Kidney (tissue), 14 donors: ENCODE measurements around the gene MAML2. TPM values are rescaled to one million over a fixed set of nuclear protein-coding genes. Genes with fewer than 3 reads are reported as not detected.
A peak's percentile ranks its signal among the peaks of the same experiment; 100 is the strongest.

Experiments
- DNase-seq, 5 donors: peaks; one replicate each; pipeline ENCODE4 v3.0.0-alpha.2; 2013 to 2020
- FAIRE-seq: peaks from 2 replicates; lab custom pipeline; 2012; peaks lifted over from hg19 to GRCh38; lab: Jason Lieb, UNC
- H3K27ac ChIP-seq, 2 donors: one replicate each; pipeline ENCODE4 v1.7.0; 2013; ENCODE audit warnings: low read depth in 2 of 2, low read length in 2 of 2, inconsistent platforms in 1 of 2
- H3K27me3 ChIP-seq: one replicate; pipeline ENCODE4 v1.7.1; 2013; ENCODE audit warnings: low read length, inconsistent platforms; ENCODE audit not compliant: control insufficient read depth, insufficient read depth
- H3K36me3 ChIP-seq, 3 donors: one replicate each; pipeline versions ENCODE4 v1.7.0 to v1.7.1; 2013; ENCODE audit warnings: low read length in 3 of 3, control low read depth in 1 of 3, inconsistent platforms in 1 of 3; ENCODE audit not compliant: insufficient read depth in 3 of 3, control insufficient read depth in 2 of 3
- H3K4me1 ChIP-seq, 3 donors: one replicate each; pipeline versions ENCODE4 v1.7.0 to v1.7.1; 2013; ENCODE audit warnings: low read length in 3 of 3, inconsistent platforms in 1 of 3, low read depth in 1 of 3; ENCODE audit not compliant: control insufficient read depth in 2 of 3, insufficient read depth in 2 of 3
- H3K4me3 ChIP-seq, 3 donors: one replicate each; pipeline versions ENCODE4 v1.7.0 to v1.8.1; 2013; ENCODE audit warnings: low read length in 3 of 3, control low read depth in 1 of 3, inconsistent platforms in 1 of 3
- H3K9ac ChIP-seq, 3 donors: one replicate each; pipeline versions ENCODE4 v1.7.0 to v1.7.1; 2013; ENCODE audit warnings: low read length in 3 of 3, control low read depth in 1 of 3, inconsistent platforms in 1 of 3
- H3K9me3 ChIP-seq, 3 donors: one replicate each; pipeline versions ENCODE4 v1.7.0 to v1.7.1; 2013; ENCODE audit warnings: low read length in 3 of 3, control low read depth in 1 of 3, inconsistent platforms in 1 of 3; ENCODE audit not compliant: control insufficient read depth in 2 of 3, insufficient read depth in 1 of 3
- CTCF ChIP-seq: IDR thresholded peaks from 3 replicates; pipeline ENCODE4 v1.5.1; 2012; ENCODE audit warnings: mild to moderate bottlenecking, moderate library complexity, borderline replicate concordance; ENCODE audit not compliant: insufficient read depth; ENCODE audit errors: extremely low read depth
- intact Hi-C: fragments of 100-400 bp; cut with DNase I; formaldehyde crosslinking; loops from one replicate; pipeline ENCODE4 v1.11.1; 2022
- polyA plus RNA-seq: library from polyadenylated mRNA; stranded (reverse); fragments of 350-450 nt; fragmentation: Illumina TruSeq; extraction: RNeasy Lipid Tissue Mini Kit (QIAGEN cat#74804); gene quantifications from one replicate; pipeline ENCODE4 v1.2.3, GENCODE V29; 2014; ENCODE audit warnings: low read depth, low replicate concordance; ENCODE audit not compliant: insufficient read depth
- total RNA-seq: library from RNA; stranded (reverse); fragmentation: NEBNext Ultra II Directional; extraction: Animal tissue kit (Norgen Biotek cat#: 25700); gene quantifications from one replicate; pipeline ENCODE4 v1.2.1, GENCODE V29; 2021
- donor health status: control.
- donor health status: control.
- donor health status: control.
- donor health status: control.
- donor health status: control.
- donor health status: DM: yes; HTN: yes; CAD: no.
- donor health status: Normal renal cell carcinoma (clear cell type).

Gene MAML2
- total and polyA plus RNA-seq, 2 donors from 2014 or later = 4.9 to 32.3 TPM

- H3K4me3 ChIP-seq = no peak overlapping the region
- H3K36me3 ChIP-seq = peaks cover 0 to 3% (median 0%) of the 10 kb centered on the region in 3 donors
- FAIRE-seq (no peak), DNase-seq (no peak)
- no peak for TF ChIP-seq CTCF
- peaks cover 4 to 28% (median 25%) of the 10 kb centered on the region in 3 donors for H3K4me1 ChIP-seq
- H3K9ac ChIP-seq = no peak overlapping the region
- peak overlapping the region in 1 of 2 donors; percentile 23 for H3K27ac ChIP-seq
- no peaks in the 10 kb centered on the region for H3K9me3 ChIP-seq
- intact Hi-C loops = no loop called here
- H3K27me3 ChIP-seq = no peaks in the 10 kb centered on the region
Measured at GRCh38 chr11:96318399-96318798, 24.6 kb downstream of the MAML2 start.

GRCh38 chr11:96317985-96318384 is 25.0 kb downstream of the MAML2 start:
- no peak for DNase-seq
- Histone ChIP-seq H3K36me3 (peaks cover 0 to 3% (median 0%) of the 10 kb centered on the region in 3 donors), H3K27me3 (no peaks in the 10 kb centered on the region), H3K27ac (peak overlapping the region in 1 of 2 donors; percentile 23), H3K9me3 (no peaks in the 10 kb centered on the region), H3K4me1 (peaks cover 4 to 28% (median 27%) of the 10 kb centered on the region in 3 donors), H3K4me3 (no peak overlapping the region), H3K9ac (no peak overlapping the region)
- intact Hi-C loops = no loop called here
- FAIRE-seq = no peak
- no peak for TF ChIP-seq CTCF

- DNase-seq (no peak), FAIRE-seq (no peak)
- H3K27ac ChIP-seq = no peak overlapping the region
- H3K9me3 ChIP-seq = no peaks in the 10 kb centered on the region
- intact Hi-C loops = no loop called here
- H3K4me3 ChIP-seq = no peak overlapping the region
- H3K9ac ChIP-seq = no peak overlapping the region
- no peaks in the 10 kb centered on the region for H3K27me3 ChIP-seq
- peaks cover 4 to 29% (median 28%) of the 10 kb centered on the region in 3 donors for H3K4me1 ChIP-seq
- peaks cover 0 to 3% (median 0%) of the 10 kb centered on the region in 3 donors for H3K36me3 ChIP-seq
- TF ChIP-seq CTCF = no peak
Measured at GRCh38 chr11:96317571-96317970, 25.4 kb downstream of the MAML2 start.

DNA sequence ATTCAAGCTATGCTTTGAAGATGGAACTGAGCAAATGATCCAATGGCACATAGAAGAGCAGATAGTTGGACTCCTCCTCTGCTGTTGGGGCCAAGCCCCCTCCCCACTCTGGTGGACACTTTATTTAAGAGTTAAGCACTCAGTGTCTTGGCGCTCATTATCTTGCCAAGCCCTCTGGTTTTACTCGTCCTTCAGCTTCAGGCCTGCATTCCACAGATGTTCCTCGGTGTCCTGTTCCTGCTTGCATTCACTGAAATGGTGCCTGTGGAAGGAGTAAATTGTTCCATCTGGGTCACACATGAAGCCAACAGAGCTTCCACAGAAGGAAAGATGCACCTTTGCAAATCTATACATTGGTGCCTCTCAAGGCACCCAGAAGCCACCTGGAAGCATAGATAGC is 26.1 kb downstream of the MAML2 start:
- Histone ChIP-seq H3K36me3 (peaks cover 0 to 3% (median 0%) of the 10 kb centered on the region in 3 donors), H3K9ac (no peak overlapping the region), H3K4me1 (peaks cover 4 to 29% (median 28%) of the 10 kb centered on the region in 3 donors), H3K9me3 (no peaks in the 10 kb centered on the region), H3K27ac (no peak overlapping the region), H3K4me3 (no peak overlapping the region), H3K27me3 (no peaks in the 10 kb centered on the region)
- TF ChIP-seq CTCF = no peak
- DNase-seq = no peak
- intact Hi-C loops = no loop called here
- no peak for FAIRE-seq
